Measurements from ENCODE around the gene RBP7. TPM values are rescaled to one million over a fixed set of nuclear protein-coding genes. Genes with fewer than 3 reads are reported as not detected.

Gene RBP7
- polyA plus RNA-seq, 5 donors: 0.90 to 1.7 (median 1.1) TPM

GRCh38 chr1:10065344-10065685, 68.3 kb downstream of the RBP7 start:
- DNase-seq: no peak

Other genes with a start within 250 kb of the RBP7 start
- 100 to 1,000 TPM in 2 of 5 donors, 10 to 100 TPM in 3; 82.7 to 121 (median 94.8) TPM for gene CLSTN1, start 173.3 kb upstream of the RBP7 start, polyA plus RNA-seq (ENCODE audit: insufficient read depth in 1 of 5, insufficient read length in 5 of 5, low replicate concordance in 1 of 5)
- gene CTNNBIP1, start 87.0 kb upstream of the RBP7 start, polyA plus RNA-seq (ENCODE audit: insufficient read depth in 1 of 5, insufficient read length in 5 of 5, low replicate concordance in 1 of 5): 10 to 100 TPM; 40.7 to 68.2 (median 47.6) TPM
- 10 to 100 TPM; 51.5 to 71.0 (median 66.5) TPM for gene LZIC, start 53.8 kb upstream of the RBP7 start, polyA plus RNA-seq (ENCODE audit: insufficient read depth in 1 of 5, insufficient read length in 5 of 5, low replicate concordance in 1 of 5)
- 10 to 100 TPM; 13.6 to 16.7 (median 14.1) TPM for gene NMNAT1, start 53.8 kb upstream of the RBP7 start, polyA plus RNA-seq (ENCODE audit: insufficient read depth in 1 of 5, insufficient read length in 5 of 5, low replicate concordance in 1 of 5)
- 10 to 100 TPM; 43.8 to 52.9 (median 45.9) TPM for gene UBE4B, start 35.7 kb downstream of the RBP7 start, polyA plus RNA-seq (ENCODE audit: insufficient read depth in 1 of 5, insufficient read length in 5 of 5, low replicate concordance in 1 of 5)
- 10 to 100 TPM; 27.9 to 37.9 (median 35.2) TPM for gene KIF1B, start 213.3 kb downstream of the RBP7 start, polyA plus RNA-seq (ENCODE audit: insufficient read depth in 1 of 5, insufficient read length in 5 of 5, low replicate concordance in 1 of 5)

Data from right lung (tissue), 5 donors.